ENCODE measurements around the gene DCLK1.

Gene DCLK1

DNA sequence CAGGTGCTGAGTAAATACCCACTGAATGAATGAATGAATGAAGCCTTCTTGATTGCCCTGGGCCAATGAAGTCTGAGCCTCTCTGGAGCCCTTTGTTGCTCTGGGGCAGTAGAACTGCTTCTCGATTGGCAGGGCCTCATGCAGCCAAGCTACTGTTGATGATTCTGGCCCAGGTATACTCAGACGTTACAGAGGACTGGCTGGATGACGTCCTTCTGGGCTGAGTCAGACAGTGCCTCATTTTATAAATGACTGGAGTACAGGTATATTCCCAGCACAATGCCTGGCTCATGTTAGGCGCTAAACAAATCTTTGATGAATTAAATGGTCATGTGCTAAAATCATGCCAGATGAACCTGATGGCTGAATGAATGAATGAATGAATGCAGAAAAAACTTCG is 410.9 kb downstream of the DCLK1 start:
- Histone ChIP-seq H4K91ac (ENCODE audit: low read depth, low read length) (no peak overlapping the region), H2BK120ac (ENCODE audit: insufficient read depth, low read length, poor library complexity) (no peak overlapping the region), H3K4ac (ENCODE audit: low read depth, low read length) (no peak overlapping the region), H3K4me2 (ENCODE audit: low read length) (no peak overlapping the region), H3K18ac (ENCODE audit: low read length) (no peak overlapping the region), H3K23ac (ENCODE audit: low read length) (no peak overlapping the region), H4K8ac (ENCODE audit: low read depth, low read length) (no peak overlapping the region), H2AK5ac (ENCODE audit: low read length) (no peak overlapping the region), H3K27me3 (ENCODE audit: insufficient read depth, low read length) (no peaks in the 10 kb centered on the region), H2AFZ (ENCODE audit: insufficient read depth, low read length, poor library complexity) (no peak overlapping the region), H3K79me1 (ENCODE audit: low read length) (no peaks in the 10 kb centered on the region), H3K27ac (ENCODE audit: low read depth, low read length) (no peak overlapping the region), H3K4me3 (ENCODE audit: low read depth, low read length) (no peak overlapping the region), H3K79me2 (ENCODE audit: control insufficient read depth, insufficient read depth, low read length, poor library complexity) (no peaks in the 10 kb centered on the region), H4K12ac (ENCODE audit: low read depth, low read length) (no peak overlapping the region), H2BK12ac (ENCODE audit: low read length) (no peak overlapping the region), H3K36me3 (ENCODE audit: control insufficient read depth in 1 of 2, insufficient read depth in 2 of 2, low read length in 2 of 2) (no peaks in the 10 kb centered on the region), H3K4me1 (ENCODE audit: control insufficient read depth in 1 of 2, insufficient read depth in 2 of 2, low read length in 2 of 2) (peaks cover 9 to 18% of the 10 kb centered on the region in 2 experiments), H3K9ac (ENCODE audit: low read length) (no peak overlapping the region), H3K9me3 (ENCODE audit: insufficient read depth, low read depth, low read length) (no peaks in the 10 kb centered on the region), H2BK5ac (ENCODE audit: low read depth, low read length, poor library complexity) (no peak overlapping the region), H3K14ac (ENCODE audit: low read length) (no peak overlapping the region)
- DNase-seq = peak; percentile 58 to 74
- no CpG with 5 or more reads among the region's 5 CpGs for WGBS (ENCODE audit: extremely low coverage, insufficient coverage, insufficient read length)

Measured in trophoblast cell (in vitro differentiated cells and primary cell).